Measurements from ENCODE around the gene PRKN.

GRCh38 chr6:161362266-161362665 lies 1365.3 kb downstream of the PRKN start:
- TF ChIP-seq GABPA (IDR thresholded peaks at IDR 0.05; ENCODE audit: low read depth) (no peak), POLR2AphosphoS5 (IDR thresholded peaks at IDR 0.05; ENCODE audit: low read depth) (no peak), SPI1 (IDR thresholded peaks at IDR 0.05; ENCODE audit: borderline replicate concordance, low read depth) (no peak)
- TF ChIP-seq, protein P1, sequence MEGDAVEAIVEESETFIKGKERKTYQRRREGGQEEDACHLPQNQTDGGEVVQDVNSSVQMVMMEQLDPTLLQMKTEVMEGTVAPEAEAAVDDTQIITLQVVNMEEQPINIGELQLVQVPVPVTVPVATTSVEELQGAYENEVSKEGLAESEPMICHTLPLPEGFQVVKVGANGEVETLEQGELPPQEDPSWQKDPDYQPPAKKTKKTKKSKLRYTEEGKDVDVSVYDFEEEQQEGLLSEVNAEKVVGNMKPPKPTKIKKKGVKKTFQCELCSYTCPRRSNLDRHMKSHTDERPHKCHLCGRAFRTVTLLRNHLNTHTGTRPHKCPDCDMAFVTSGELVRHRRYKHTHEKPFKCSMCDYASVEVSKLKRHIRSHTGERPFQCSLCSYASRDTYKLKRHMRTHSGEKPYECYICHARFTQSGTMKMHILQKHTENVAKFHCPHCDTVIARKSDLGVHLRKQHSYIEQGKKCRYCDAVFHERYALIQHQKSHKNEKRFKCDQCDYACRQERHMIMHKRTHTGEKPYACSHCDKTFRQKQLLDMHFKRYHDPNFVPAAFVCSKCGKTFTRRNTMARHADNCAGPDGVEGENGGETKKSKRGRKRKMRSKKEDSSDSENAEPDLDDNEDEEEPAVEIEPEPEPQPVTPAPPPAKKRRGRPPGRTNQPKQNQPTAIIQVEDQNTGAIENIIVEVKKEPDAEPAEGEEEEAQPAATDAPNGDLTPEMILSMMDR (IDR thresholded peaks at IDR 0.05; ENCODE audit: insufficient read depth, low read length), result no peak
- TF ChIP-seq, protein P2, sequence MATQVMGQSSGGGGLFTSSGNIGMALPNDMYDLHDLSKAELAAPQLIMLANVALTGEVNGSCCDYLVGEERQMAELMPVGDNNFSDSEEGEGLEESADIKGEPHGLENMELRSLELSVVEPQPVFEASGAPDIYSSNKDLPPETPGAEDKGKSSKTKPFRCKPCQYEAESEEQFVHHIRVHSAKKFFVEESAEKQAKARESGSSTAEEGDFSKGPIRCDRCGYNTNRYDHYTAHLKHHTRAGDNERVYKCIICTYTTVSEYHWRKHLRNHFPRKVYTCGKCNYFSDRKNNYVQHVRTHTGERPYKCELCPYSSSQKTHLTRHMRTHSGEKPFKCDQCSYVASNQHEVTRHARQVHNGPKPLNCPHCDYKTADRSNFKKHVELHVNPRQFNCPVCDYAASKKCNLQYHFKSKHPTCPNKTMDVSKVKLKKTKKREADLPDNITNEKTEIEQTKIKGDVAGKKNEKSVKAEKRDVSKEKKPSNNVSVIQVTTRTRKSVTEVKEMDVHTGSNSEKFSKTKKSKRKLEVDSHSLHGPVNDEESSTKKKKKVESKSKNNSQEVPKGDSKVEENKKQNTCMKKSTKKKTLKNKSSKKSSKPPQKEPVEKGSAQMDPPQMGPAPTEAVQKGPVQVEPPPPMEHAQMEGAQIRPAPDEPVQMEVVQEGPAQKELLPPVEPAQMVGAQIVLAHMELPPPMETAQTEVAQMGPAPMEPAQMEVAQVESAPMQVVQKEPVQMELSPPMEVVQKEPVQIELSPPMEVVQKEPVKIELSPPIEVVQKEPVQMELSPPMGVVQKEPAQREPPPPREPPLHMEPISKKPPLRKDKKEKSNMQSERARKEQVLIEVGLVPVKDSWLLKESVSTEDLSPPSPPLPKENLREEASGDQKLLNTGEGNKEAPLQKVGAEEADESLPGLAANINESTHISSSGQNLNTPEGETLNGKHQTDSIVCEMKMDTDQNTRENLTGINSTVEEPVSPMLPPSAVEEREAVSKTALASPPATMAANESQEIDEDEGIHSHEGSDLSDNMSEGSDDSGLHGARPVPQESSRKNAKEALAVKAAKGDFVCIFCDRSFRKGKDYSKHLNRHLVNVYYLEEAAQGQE (IDR thresholded peaks at IDR 0.05; ENCODE audit: insufficient replicate concordance, low read depth), result no peak
